WTC11 (cell line): ENCODE measurements around the gene GNG8.

ENCODE experiments used
- ETV6 ChIP-seq: sonication (generic); formaldehyde crosslinking; IDR thresholded peaks from 2 replicates; pipeline ENCODE4 v1.8.1; 2022; ENCODE audit warnings: mild to moderate bottlenecking, missing genetic modification reagents
- FOXJ3 ChIP-seq: sonication (generic); formaldehyde crosslinking; IDR thresholded peaks from 2 replicates; pipeline ENCODE4 v1.9.0; 2021; ENCODE audit warnings: missing genetic modification reagents, mild to moderate bottlenecking, borderline replicate concordance
- NR2C2 ChIP-seq: sonication (generic); formaldehyde crosslinking; IDR thresholded peaks from 2 replicates; pipeline ENCODE4 v1.8.0; 2022; ENCODE audit warnings: mild to moderate bottlenecking, missing genetic modification reagents
- RELA ChIP-seq: sonication (generic); formaldehyde crosslinking; IDR thresholded peaks from 2 replicates; pipeline ENCODE4 v1.8.1; 2022; ENCODE audit warnings: missing genetic modification reagents, mild to moderate bottlenecking, borderline replicate concordance
- SP1 ChIP-seq: sonication (generic); formaldehyde crosslinking; conservative IDR thresholded peaks from 2 replicates; pipeline ENCODE4 v1.8.1; 2022; ENCODE audit warnings: missing genetic modification reagents
- TCF7 ChIP-seq: sonication (generic); formaldehyde crosslinking; IDR thresholded peaks from 2 replicates; pipeline ENCODE4 v1.8.0; 2022; ENCODE audit warnings: mild to moderate bottlenecking, low read depth, missing genetic modification reagents, moderate library complexity
- ZNF317 ChIP-seq: sonication (generic); formaldehyde crosslinking; IDR thresholded peaks from 2 replicates; pipeline ENCODE4 v1.8.1; 2023; ENCODE audit warnings: low read depth, mild to moderate bottlenecking, moderate library complexity, missing genetic modification reagents, borderline replicate concordance
- TF ChIP-seq, protein P1 (sequence below): fragments of 200-600 bp; IDR thresholded peaks from 2 replicates; pipeline ENCODE4 v1.8.0; 2022; ENCODE audit warnings: antibody characterized with exemption
- TF ChIP-seq, protein P2 (sequence below): sonication (generic); formaldehyde crosslinking; IDR thresholded peaks from 2 replicates; pipeline ENCODE4 v1.8.1; 2022; ENCODE audit warnings: low read depth, missing genetic modification reagents, borderline replicate concordance

DNA sequence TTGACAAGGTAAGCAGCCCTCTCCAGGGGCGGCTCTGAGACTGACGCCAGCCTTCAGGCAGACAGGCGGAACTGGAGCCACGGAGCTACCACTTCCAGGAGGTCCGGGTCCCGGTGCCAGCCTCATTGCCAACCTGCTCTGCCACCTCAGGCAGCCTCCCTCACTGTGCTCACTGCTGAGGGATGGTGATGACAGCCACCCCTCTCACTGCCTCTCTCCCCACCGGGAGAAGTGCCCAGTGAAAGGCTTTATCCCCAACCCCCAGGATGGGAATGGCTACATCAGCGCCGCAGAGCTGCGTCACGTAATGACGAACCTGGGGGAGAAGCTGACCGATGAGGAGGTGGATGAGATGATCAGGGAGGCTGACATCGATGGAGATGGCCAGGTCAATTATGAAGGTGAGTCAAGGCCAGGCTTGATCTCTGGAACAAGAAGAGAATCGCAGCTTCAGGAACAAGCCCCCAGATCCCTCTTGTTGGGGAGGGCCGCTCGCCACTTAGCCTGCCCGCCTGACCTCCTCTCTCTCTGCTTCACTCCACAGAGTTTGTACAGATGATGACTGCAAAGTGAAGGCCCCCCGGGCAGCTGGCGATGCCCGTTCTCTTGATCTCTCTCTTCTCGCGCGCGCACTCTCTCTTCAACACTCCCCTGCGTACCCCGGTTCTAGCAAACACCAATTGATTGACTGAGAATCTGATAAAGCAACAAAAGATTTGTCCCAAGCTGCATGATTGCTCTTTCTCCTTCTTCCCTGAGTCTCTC lies 27.2 kb downstream of the GNG8 start:
- TF ChIP-seq, protein P1, sequence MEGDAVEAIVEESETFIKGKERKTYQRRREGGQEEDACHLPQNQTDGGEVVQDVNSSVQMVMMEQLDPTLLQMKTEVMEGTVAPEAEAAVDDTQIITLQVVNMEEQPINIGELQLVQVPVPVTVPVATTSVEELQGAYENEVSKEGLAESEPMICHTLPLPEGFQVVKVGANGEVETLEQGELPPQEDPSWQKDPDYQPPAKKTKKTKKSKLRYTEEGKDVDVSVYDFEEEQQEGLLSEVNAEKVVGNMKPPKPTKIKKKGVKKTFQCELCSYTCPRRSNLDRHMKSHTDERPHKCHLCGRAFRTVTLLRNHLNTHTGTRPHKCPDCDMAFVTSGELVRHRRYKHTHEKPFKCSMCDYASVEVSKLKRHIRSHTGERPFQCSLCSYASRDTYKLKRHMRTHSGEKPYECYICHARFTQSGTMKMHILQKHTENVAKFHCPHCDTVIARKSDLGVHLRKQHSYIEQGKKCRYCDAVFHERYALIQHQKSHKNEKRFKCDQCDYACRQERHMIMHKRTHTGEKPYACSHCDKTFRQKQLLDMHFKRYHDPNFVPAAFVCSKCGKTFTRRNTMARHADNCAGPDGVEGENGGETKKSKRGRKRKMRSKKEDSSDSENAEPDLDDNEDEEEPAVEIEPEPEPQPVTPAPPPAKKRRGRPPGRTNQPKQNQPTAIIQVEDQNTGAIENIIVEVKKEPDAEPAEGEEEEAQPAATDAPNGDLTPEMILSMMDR: no peak
- TF ChIP-seq SP1 (CRISPR knock-in tag): no peak
- no peak for TF ChIP-seq ETV6 (CRISPR knock-in tag)
- TF ChIP-seq TCF7 (CRISPR knock-in tag): no peak
- TF ChIP-seq ZNF317: no peak
- TF ChIP-seq NR2C2 (CRISPR knock-in tag): no peak
- TF ChIP-seq, protein P2, sequence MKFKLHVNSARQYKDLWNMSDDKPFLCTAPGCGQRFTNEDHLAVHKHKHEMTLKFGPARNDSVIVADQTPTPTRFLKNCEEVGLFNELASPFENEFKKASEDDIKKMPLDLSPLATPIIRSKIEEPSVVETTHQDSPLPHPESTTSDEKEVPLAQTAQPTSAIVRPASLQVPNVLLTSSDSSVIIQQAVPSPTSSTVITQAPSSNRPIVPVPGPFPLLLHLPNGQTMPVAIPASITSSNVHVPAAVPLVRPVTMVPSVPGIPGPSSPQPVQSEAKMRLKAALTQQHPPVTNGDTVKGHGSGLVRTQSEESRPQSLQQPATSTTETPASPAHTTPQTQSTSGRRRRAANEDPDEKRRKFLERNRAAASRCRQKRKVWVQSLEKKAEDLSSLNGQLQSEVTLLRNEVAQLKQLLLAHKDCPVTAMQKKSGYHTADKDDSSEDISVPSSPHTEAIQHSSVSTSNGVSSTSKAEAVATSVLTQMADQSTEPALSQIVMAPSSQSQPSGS (CRISPR knock-in tag): no peak
- TF ChIP-seq FOXJ3 (CRISPR knock-in tag): no peak
- no peak for TF ChIP-seq RELA
